Stimulated activated CD4-positive, alpha-beta T cell treated with anti-CD3 and anti-CD28 coated beads, TNF-alpha, amount 100 ng/mL, for 24 hours (primary cell): ENCODE measurements around the gene PKD1L1.
"Not testable (repeated sequence)": the region's sequence is repeated elsewhere in the genome, so short reads cannot be mapped to it uniquely, and the experiment has no call there.

Source experiments
- DNase-seq, 3 experiments: peaks; one replicate each; pipeline ENCODE4 v3.0.0-alpha.2; 2020; ENCODE audit warnings: low read depth in 3 of 3

The PKD1L1 gene

GRCh38 chr7:47771336-47771989, 176.8 kb downstream of the PKD1L1 start:
- no peak for DNase-seq

DNA sequence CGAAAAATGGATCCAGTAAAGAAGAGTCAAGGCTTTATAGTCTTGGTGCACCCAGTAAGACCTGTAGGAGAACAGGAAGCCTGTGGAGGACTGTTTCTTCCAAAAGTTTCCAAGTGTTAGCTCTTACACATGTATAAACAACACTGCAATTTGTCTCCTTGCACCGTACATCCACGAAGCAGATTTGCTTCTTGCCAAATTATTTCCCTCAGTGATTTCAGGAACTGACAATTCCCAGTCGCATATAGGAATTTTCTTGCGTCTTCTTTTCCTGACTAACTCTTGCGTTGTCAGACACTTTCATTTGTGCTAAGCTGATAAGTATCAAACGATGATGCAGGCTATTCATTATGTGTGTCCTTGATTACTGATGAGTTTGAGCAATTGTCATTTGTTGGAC, 182.1 kb downstream of the PKD1L1 start:
- no peak for DNase-seq

- DNase-seq, result no peak
Measured at GRCh38 chr7:47765373-47765979, 182.8 kb downstream of the PKD1L1 start.

DNA sequence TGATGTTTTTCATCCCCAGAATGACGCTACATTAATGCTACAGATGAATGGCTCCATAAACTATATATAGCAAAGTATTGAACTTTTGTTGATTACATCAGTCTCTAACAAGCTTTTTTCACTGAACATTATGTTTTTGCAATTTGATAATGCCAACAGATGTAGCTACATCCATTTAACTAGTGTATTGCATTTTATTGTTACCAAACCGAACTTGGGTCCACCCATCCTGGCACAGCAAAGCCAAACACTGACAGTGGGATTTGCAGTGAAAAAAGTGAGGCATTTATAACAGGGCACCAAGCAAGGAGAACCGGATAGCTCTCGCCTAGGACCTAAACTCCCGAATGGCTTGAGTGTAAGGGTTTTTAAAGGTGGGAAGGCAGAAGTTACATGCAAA, 183.5 kb downstream of the PKD1L1 start:
- DNase-seq, result no peak

GRCh38 chr7:47763063-47763974, 184.9 kb downstream of the PKD1L1 start:
- DNase-seq, result no peak

- no peak for DNase-seq
Measured at GRCh38 chr7:47762746-47763062, 185.6 kb downstream of the PKD1L1 start.

DNA sequence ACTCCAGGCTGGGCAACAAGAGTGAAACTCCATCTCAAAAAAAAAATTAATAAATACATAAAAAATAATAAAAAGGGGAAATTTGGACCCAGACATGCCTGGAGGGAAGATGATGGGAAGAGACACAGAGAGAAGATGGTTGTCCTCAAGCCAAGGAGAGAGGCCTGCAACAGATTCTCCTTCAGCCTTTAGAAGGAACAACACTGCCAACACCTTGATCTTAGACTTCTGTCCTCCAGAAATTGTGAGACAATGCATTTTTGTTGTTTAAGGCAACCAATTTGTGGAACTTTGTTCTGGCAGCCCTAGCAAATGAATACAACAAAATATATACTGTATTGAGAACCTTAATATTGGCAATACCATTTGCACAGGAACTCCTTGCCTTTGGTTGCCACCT, 186.1 kb downstream of the PKD1L1 start:
- no peak for DNase-seq

GRCh38 chr7:47759056-47759706, 189.1 kb downstream of the PKD1L1 start:
- DNase-seq, result no peak

- DNase-seq, result no peak
Measured at GRCh38 chr7:47758546-47758945, 189.7 kb downstream of the PKD1L1 start.

- DNase-seq, result no peak
Measured at GRCh38 chr7:47757921-47758411, 190.3 kb downstream of the PKD1L1 start.

DNA sequence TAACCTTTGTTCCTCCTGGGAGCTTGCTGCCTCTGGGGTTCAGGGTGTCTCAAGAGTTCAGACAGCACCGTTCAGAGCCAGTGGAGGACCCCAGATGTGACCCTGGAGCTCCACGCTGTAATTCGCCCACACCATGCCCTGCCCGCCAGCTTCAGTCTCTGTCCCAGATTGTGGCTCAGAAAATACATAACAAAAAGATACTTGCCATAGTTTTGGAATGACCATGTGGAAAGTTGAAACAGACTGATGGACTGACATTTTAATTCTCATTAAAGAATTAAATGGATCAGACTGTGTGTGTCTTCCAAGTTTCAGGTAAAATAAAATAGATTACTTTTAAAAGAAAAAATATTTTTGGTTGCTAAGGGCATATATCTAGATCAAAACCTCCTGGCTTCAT, 191.6 kb downstream of the PKD1L1 start:
- no peak for DNase-seq

GRCh38 chr7:47755248-47755647, 193.0 kb downstream of the PKD1L1 start:
- DNase-seq, result no peak

DNA sequence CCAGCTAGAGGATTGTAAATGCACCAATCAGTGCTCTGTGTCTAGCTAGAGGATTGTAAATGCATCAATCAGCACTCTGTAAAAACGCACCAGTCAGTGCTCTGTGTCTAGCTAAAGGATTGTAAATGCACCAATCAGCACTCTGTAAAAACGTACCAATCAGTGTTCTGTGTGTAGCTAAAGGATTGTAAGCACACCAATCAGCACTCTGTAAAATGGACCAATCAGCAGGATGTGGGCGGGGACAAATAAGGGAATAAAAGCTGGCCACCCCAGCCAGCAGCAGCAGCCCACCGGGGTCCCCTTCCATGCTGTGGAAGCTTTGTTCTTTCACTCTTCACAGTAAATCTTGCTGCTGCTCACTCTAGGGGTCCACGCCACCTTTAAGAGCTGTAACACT, 196.5 kb downstream of the PKD1L1 start:
- not testable (repeated sequence) for DNase-seq

DNA sequence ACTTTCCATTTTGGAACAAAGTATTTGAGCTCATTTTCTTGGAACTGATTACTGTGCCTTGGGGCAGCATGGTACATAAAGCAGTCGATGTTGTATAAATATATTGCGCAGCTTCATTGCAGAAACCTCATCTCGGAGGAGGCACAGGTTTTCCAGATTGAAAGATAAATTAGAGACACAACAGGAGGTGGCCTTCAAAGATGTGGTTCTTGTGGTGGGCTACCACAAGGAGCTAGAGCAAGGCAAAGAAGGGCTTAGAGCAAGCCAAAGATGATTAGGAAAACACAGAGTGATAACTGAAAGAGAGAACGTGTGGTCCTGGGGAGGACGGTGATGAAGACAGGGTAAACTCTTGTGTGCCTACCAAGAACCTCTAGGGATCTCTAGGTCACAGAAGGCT, 197.2 kb downstream of the PKD1L1 start:
- no peak for DNase-seq

DNA sequence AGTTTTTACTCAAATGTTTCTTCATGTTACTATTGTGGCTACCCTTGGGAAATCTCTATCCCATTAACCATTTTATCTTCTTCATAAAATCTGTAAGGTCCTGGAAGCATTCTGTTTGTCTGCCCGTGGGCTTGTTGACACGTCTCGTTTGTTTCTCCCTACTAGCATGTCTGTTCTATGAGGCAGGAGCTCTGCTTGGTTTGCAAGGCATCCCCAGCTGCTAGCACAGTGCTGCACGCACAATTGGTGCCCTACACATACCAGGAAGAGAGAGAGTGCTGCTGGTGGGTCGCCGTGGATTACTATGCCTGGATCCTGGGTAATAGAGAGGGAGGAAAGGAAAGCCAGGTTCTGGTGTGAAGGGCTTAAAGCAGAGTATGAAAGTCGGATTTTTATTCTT, 200.2 kb downstream of the PKD1L1 start:
- no peak for DNase-seq

GRCh38 chr7:47747160-47747559, 201.1 kb downstream of the PKD1L1 start:
- DNase-seq, result no peak

- no peak for DNase-seq
Measured at GRCh38 chr7:47746468-47746867, 201.8 kb downstream of the PKD1L1 start.

DNA sequence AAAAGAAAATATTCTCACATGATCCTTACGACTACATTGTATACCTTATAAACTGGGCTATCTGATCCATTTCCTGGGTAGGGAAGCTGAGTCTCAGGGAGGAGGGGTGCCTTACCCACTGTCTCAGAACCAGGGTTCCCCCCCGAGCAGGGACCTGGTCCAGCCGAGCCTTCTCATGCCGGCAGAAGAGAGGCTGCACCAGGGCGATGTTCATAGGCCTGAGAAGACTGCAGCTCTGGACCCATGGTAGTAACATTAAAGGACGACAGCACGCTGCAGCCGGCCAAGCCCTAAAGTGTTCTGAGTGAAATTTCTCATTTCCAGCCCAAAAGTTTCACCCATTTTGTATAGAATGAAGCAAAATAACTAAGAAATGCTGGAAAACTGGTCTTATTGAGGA, 203.4 kb downstream of the PKD1L1 start:
- DNase-seq, result no peak

DNA sequence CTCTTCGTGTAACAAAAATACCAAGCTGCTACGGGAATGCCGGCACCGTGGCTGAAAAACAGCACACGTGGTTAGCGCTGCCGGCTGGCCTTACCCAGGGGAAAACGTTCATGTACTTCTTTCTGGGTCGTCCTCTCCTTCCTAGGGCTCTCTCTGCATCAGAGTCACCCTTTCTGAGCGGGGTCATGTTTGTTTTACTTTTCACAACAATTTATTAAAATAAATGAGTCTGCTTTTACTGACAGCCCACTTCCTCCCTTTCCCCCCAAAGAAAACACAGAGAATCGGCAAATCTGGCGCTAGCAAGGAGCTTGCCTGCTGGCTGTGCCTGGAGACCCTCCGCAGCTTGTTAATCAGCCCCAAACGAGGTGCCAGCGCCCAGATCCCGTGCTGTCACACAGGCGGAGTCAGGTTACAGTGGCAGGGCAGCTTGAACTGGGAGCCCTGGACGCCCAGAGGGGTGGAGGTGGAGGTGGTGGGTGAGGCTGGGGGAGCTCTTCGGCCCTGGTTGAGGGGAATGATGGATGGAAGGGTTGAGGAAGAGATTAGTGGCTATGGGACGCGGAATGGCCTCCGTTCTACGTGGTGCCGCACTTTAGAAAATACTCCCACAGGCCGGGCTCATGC, 204.2 kb downstream of the PKD1L1 start:
- no peak for DNase-seq

GRCh38 chr7:47741984-47742383, 206.3 kb downstream of the PKD1L1 start:
- no peak for DNase-seq

- DNase-seq, result no peak
Measured at GRCh38 chr7:47739891-47740290, 208.4 kb downstream of the PKD1L1 start.
